ENCODE measurements around the gene DECR2.
"Not testable (repeated sequence)": the region's sequence is repeated elsewhere in the genome, so short reads cannot be mapped to it uniquely, and the experiment has no call there.

The DECR2 gene

DNA sequence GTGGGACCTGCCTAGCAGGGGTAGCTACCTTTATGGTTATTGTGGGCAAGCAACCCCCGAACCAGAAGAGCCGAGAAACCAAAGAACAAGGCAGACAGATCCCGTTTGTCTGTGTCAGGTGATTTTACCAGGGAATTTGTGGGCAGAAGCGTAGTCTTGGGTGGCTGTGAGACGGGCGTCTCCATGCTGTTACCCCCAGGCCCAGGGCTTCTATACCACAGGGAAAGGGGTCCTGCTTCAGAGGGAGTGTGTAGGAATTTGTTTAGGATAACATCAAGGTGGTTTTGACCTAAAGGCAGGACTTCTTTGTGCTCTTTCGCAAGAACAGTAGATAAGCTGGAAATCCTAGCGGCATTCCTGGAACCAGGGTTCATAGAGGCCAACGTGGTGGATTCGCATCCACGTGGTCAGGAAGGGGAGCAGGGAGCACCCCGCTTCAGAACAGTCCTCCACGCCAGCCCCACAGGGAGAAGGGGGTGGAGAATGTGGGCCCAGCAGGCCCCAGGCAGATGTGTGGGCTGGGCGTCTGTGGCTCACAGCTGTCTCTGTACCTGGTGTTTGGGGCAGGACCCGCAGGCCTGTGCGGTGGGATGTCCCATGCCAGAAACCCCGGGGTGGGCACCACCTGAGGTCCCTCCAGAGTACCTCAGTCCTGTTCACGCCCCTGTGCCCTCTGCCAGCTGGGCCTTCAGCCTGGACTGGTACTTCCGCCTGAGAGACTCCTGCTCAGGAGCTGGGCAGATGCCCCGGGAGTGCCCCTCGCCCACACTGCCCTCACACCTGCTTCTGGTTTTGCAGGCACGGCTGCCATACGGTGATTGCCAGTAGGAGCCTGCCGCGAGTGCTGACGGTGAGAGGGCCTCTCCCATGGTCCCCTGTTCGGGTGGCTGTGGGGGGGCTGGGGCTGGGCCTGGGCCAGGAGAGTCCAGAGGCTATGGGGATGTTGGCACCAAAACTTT is 4.1 kb downstream of the DECR2 start:
- 94 to 95% methylated on average over 27 of the region's 27 CpGs for WGBS, 2 experiments
- Histone ChIP-seq H3K36me3 (ENCODE audit: control insufficient read depth, insufficient read depth, low read length) (no peaks in the 10 kb centered on the region), H3K27me3 (ENCODE audit: control insufficient read depth, insufficient read depth, low read length, poor library complexity, severe bottlenecking) (no peaks in the 10 kb centered on the region), H3K4me3 (ENCODE audit: insufficient read depth, low read depth, low read length) (no peak overlapping the region), H3K9me3 (ENCODE audit: control insufficient read depth, low read length) (no peaks in the 10 kb centered on the region), H3K4me1 (ENCODE audit: control insufficient read depth, insufficient read depth, low read length) (no peaks in the 10 kb centered on the region), H3K27ac (ENCODE audit: insufficient read depth, low read depth, low read length, poor library complexity, severe bottlenecking) (no peak overlapping the region)

DNA sequence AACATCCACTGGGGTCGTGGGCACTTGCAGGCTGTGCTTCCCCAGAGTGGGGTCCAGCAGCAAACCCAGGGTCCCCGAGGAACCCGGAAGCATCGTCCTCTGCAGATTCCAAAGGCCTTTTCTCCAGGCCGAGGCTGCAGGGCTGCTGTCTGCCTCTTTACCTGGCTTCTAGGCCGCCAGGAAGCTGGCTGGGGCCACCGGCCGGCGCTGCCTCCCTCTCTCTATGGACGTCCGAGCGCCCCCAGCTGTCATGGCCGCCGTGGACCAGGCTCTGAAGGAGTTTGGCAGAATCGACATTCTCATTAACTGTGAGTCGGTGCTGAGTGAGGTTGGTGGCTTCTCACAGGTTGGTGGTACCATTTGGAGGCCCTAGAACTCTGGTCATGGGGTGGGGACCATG is 5.6 kb downstream of the DECR2 start:
- H3K27me3 ChIP-seq (ENCODE audit: control insufficient read depth, insufficient read depth, low read length, poor library complexity, severe bottlenecking): no peaks in the 10 kb centered on the region
- H3K27ac ChIP-seq (ENCODE audit: insufficient read depth, low read depth, low read length, poor library complexity, severe bottlenecking): no peak overlapping the region
- no peaks in the 10 kb centered on the region for H3K36me3 ChIP-seq (ENCODE audit: control insufficient read depth, insufficient read depth, low read length)
- no peaks in the 10 kb centered on the region for H3K4me1 ChIP-seq (ENCODE audit: control insufficient read depth, insufficient read depth, low read length)
- no peaks in the 10 kb centered on the region for H3K9me3 ChIP-seq (ENCODE audit: control insufficient read depth, low read length)
- WGBS, 2 experiments: 89 to 92% methylated on average over 16 of the region's 16 CpGs
- no peak overlapping the region for H3K4me3 ChIP-seq (ENCODE audit: insufficient read depth, low read depth, low read length)

DNA sequence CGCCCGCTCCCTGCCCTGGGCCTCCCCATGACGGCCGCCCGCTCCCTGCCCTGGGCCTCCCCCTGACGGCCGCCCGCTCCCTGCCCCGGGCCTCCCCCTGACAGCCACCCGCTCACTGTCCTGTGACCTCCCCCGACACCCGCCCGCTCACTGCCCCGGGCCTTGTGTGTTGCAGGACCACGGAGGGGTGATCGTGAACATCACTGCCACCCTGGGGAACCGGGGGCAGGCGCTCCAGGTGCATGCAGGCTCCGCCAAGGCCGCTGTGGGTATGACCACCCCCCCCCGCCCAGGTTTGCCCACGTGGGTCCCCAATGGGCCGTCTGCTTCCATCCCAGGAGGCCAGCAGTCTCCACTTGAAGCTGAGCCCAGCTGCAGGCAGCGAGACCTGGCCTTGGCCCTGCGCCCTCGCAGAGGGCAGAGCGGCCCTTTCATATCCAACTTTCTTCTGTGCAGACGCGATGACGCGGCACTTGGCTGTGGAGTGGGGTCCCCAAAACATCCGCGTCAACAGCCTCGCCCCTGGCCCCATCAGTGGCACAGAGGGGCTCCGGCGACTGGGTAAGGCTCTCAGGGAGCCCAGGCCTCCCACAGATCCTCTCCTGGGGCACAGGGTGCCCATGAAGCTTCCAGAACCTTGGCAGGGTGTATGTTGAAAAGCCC is 9.0 kb downstream of the DECR2 start:
- WGBS, 2 experiments: 95% methylated on average over 36 of the region's 36 CpGs
- no peaks in the 10 kb centered on the region for H3K4me1 ChIP-seq (ENCODE audit: control insufficient read depth, insufficient read depth, low read length)
- no peak overlapping the region for H3K27ac ChIP-seq (ENCODE audit: insufficient read depth, low read depth, low read length, poor library complexity, severe bottlenecking)

DNA sequence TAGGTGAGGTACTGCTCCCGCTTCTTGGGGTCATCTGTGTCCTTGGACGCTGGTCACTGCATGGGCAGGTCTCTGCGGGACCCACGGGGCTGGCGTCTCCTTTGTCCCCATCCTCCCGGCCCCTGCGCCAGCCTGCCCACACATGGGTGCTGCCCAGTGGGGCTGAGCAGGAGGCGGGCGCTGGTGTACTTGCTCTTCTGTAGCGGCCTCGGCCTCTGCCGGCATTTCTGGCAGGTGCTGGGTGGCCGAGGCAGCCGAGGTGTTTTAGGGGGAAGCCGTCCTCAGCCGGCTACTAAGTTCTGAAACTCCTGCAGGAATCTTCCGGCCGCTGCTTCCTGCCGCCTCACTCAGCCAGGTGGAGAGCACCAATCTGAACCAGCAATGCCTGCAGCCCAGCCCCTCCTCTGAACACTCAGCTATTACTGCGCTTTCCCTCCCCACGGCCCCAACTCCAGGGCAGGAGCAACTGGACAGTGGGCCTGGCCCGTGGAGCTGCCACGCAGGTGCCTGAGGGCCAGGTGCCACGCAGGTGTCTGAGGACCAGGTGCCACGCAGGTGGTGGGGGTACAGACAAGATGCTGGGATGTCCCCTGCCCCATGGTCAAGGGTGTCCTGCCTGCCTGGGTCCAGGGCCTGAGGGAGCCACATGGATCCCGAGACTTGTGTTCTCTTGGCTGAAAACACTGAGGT is 10.0 kb downstream of the DECR2 start:
- Histone ChIP-seq H3K9me3 (ENCODE audit: control insufficient read depth, low read length) (no peaks in the 10 kb centered on the region), H3K36me3 (ENCODE audit: control insufficient read depth, insufficient read depth, low read length) (no peaks in the 10 kb centered on the region), H3K27me3 (ENCODE audit: control insufficient read depth, insufficient read depth, low read length, poor library complexity, severe bottlenecking) (no peaks in the 10 kb centered on the region), H3K4me1 (ENCODE audit: control insufficient read depth, insufficient read depth, low read length) (no peaks in the 10 kb centered on the region), H3K27ac (ENCODE audit: insufficient read depth, low read depth, low read length, poor library complexity, severe bottlenecking) (no peak overlapping the region), H3K4me3 (ENCODE audit: insufficient read depth, low read depth, low read length) (no peak overlapping the region)
- WGBS, 2 experiments: 96 to 97% methylated on average over 26 of the region's 26 CpGs

More for the DNA sequence above, 9.0 kb downstream of the DECR2 start:
- Histone ChIP-seq H3K9me3 (ENCODE audit: control insufficient read depth, low read length) (no peaks in the 10 kb centered on the region), H3K4me3 (ENCODE audit: insufficient read depth, low read depth, low read length) (no peak overlapping the region), H3K36me3 (ENCODE audit: control insufficient read depth, insufficient read depth, low read length) (no peaks in the 10 kb centered on the region), H3K27me3 (ENCODE audit: control insufficient read depth, insufficient read depth, low read length, poor library complexity, severe bottlenecking) (no peaks in the 10 kb centered on the region)

DNA sequence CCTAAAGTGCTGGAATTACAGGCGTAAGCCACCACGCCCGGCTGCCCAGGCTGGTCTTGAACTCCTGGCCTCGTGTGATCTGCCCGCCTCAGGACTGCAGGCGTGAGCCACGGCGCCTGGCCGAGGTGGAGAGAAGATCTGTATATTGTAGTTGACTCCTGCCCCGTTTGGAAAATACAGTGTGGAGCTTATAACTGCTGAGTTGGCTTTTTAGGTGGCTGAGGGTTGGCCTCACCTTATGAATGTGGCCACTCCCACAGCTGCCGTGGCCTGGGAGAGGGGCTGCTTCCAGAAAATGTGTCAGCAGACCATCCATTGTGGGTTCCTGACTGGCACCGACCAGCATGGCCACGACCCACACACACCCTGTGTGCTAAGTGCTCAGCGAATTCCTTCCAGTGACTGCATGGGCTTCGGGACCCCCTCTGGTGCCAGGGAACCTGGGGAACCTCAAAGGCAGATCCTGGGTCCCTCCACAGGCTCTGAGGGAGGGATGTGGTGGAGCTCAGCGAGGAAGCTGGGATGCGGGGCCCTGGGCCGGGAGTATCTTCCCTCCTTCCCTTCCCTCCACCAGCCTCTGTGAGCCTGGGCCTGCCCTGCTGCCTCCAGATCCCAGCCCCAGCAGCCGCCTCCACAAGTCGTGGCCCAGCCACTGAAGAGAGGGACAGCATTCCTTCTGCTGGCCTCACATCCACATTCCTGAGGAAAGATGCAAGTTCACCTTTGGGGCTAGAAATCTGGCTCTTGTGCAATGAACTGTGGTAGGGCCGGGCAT is 12.9 kb downstream of the DECR2 start:
- Histone ChIP-seq H3K36me3 (ENCODE audit: control insufficient read depth, insufficient read depth, low read length) (no peaks in the 10 kb centered on the region), H3K4me3 (ENCODE audit: insufficient read depth, low read depth, low read length) (no peak overlapping the region), H3K27ac (ENCODE audit: insufficient read depth, low read depth, low read length, poor library complexity, severe bottlenecking) (no peak overlapping the region), H3K27me3 (ENCODE audit: control insufficient read depth, insufficient read depth, low read length, poor library complexity, severe bottlenecking) (no peaks in the 10 kb centered on the region), H3K4me1 (ENCODE audit: control insufficient read depth, insufficient read depth, low read length) (no peaks in the 10 kb centered on the region), H3K9me3 (ENCODE audit: control insufficient read depth, low read length) (no peaks in the 10 kb centered on the region)
- WGBS, 2 experiments: 92 to 93% methylated on average over 21 of the region's 21 CpGs

DNA sequence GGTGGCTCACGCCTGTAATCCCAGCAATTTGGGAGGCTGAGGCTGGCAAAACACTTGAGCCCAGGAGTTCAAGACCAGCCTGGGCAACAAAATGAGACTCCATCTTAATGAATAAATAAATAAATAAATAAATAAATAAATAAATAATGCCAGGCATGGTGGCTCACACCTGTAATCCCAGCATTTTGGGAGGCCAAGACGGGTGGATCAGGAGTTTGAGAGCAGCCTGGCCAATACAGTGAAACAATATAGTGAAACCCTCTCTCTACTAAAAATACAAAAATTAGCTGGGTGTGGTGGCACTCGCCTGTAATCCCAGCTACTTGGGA is 13.4 kb downstream of the DECR2 start:
- not testable (repeated sequence) for H3K27me3 ChIP-seq (ENCODE audit: control insufficient read depth, insufficient read depth, low read length, poor library complexity, severe bottlenecking); H3K27ac ChIP-seq (ENCODE audit: insufficient read depth, low read depth, low read length, poor library complexity, severe bottlenecking); H3K4me3 ChIP-seq (ENCODE audit: insufficient read depth, low read depth, low read length); H3K4me1 ChIP-seq (ENCODE audit: control insufficient read depth, insufficient read depth, low read length); H3K9me3 ChIP-seq (ENCODE audit: control insufficient read depth, low read length); H3K36me3 ChIP-seq (ENCODE audit: control insufficient read depth, insufficient read depth, low read length)
- 97 to 99% methylated on average over 3 of the region's 3 CpGs for WGBS, 2 experiments

DNA sequence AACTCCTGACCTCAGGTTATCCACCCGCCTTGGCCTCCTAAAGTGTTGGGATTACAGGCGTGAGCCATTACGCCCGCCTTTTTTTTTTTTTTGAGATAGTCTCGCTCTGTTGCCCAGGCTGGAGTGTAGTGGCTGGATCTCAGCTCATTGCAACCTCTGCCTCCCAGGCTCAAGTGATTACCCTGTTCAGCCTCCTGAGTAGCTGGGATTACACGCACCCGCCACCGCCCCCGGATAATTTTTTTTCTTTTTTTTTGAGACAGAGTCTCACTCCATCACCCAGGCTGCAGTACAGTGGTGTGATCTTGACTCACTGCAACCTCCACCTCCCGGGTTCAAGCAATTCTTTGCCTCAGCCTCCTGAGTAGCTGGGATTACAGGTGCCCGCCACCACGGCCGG is 20.5 kb downstream of the DECR2 start:
- not testable (repeated sequence) for H3K27ac ChIP-seq (ENCODE audit: insufficient read depth, low read depth, low read length, poor library complexity, severe bottlenecking); H3K36me3 ChIP-seq (ENCODE audit: control insufficient read depth, insufficient read depth, low read length); H3K9me3 ChIP-seq (ENCODE audit: control insufficient read depth, low read length); H3K4me3 ChIP-seq (ENCODE audit: insufficient read depth, low read depth, low read length)
- Histone ChIP-seq H3K4me1 (ENCODE audit: control insufficient read depth, insufficient read depth, low read length) (peaks cover 12% of the 10 kb centered on the region), H3K27me3 (ENCODE audit: control insufficient read depth, insufficient read depth, low read length, poor library complexity, severe bottlenecking) (peaks cover 39% of the 10 kb centered on the region)
- WGBS, 2 experiments: 90 to 94% methylated on average over 13 of the region's 13 CpGs

DNA sequence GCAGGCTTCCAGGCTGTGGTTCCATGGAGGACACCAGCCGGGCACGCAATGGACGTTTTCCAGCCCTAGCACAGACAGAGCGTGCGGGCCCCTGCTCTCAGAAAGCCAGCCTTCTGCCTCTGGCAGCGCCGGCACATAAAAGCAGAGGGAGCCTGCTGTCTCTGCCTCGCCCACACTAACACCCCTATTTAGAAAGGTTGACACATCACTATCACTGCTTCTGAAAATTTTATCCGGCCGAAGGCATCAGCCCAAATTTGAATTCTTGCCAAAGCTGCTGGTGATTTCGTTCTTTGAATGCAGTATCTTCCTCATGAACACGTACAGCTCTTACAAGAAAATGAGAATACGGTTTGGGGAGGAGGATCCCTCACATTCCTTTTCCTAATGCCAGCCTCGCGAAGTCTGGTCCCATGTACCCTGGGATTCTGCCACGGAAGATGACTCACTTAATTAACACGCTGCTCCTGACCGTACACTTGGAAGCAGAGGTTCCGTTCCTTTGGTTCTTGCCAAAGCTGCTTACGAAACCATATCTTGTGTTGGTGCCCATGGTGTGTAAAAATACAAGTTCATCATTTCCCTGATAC is 22.4 kb downstream of the DECR2 start:
- peaks cover 16% of the 10 kb centered on the region for H3K4me1 ChIP-seq (ENCODE audit: control insufficient read depth, insufficient read depth, low read length)
- no peak overlapping the region for H3K27ac ChIP-seq (ENCODE audit: insufficient read depth, low read depth, low read length, poor library complexity, severe bottlenecking)
- H3K27me3 ChIP-seq (ENCODE audit: control insufficient read depth, insufficient read depth, low read length, poor library complexity, severe bottlenecking): peaks cover 39% of the 10 kb centered on the region
- peak overlapping the region; percentile 84 for H3K4me3 ChIP-seq (ENCODE audit: insufficient read depth, low read depth, low read length)
- H3K9me3 ChIP-seq (ENCODE audit: control insufficient read depth, low read length): no peaks in the 10 kb centered on the region
- H3K36me3 ChIP-seq (ENCODE audit: control insufficient read depth, insufficient read depth, low read length): no peaks in the 10 kb centered on the region
- WGBS, 2 experiments: 59% methylated on average over 20 of the region's 20 CpGs

DNA sequence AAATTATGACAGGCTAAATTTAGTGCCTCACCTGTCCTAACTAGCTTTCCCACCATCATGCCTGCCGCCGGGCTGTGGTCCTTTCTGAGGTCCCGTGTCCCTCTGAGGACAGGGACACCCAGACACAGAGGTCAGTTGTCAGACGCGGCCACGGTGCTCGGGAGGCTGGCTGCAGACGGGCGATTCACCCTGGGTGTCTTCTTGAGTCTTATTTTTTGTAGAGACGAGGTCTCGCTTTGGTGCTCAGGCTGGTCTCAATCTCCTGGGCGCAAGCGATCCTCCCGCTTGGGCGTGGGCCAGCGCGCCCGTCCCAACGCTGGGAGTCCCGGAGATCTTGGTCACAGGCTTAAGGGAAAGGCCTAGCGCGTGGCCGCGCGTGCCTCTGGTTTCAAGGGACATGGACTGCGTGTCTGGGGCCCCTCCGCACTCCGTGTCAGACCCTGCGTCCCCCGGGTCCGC is 23.0 kb downstream of the DECR2 start:
- Histone ChIP-seq H3K27me3 (ENCODE audit: control insufficient read depth, insufficient read depth, low read length, poor library complexity, severe bottlenecking) (peaks cover 39% of the 10 kb centered on the region), H3K4me3 (ENCODE audit: insufficient read depth, low read depth, low read length) (peak overlapping the region; percentile 84), H3K27ac (ENCODE audit: insufficient read depth, low read depth, low read length, poor library complexity, severe bottlenecking) (no peak overlapping the region), H3K9me3 (ENCODE audit: control insufficient read depth, low read length) (no peaks in the 10 kb centered on the region), H3K4me1 (ENCODE audit: control insufficient read depth, insufficient read depth, low read length) (peaks cover 16% of the 10 kb centered on the region), H3K36me3 (ENCODE audit: control insufficient read depth, insufficient read depth, low read length) (no peaks in the 10 kb centered on the region)
- 14 to 16% methylated on average over 31 of the region's 31 CpGs for WGBS, 2 experiments

All from ectodermal cell (in vitro differentiated cells).